K562 (cell line): Measurements from ENCODE around the gene EXOC4. TPM values are rescaled to one million over a fixed set of nuclear protein-coding genes. Genes with fewer than 3 reads are reported as not detected.
A peak's percentile ranks its signal among the peaks of the same experiment; 100 is the strongest.

Source experiments
- DPF2 ChIP-seq: fragments of 450-650 bp; IDR thresholded peaks from 2 replicates; pipeline ENCODE4 v1.6.1; 2016
- ETV6 ChIP-seq, 3 experiments: fragments of 150-350 bp in 1 of 3; sonication (generic) in 1 of 3; formaldehyde crosslinking in 1 of 3; IDR thresholded peaks; 2 replicates each; pipeline versions ENCODE4 v1.6.1 to v1.8.0; 2014 to 2022; ENCODE audit warnings: borderline replicate concordance in 2 of 3, low read depth in 2 of 3, antibody characterized with exemption in 1 of 3, low read length in 1 of 3, mild to moderate bottlenecking in 1 of 3, missing genetic modification reagents in 1 of 3
- HBP1 ChIP-seq: fragments of 450-650 bp; formaldehyde crosslinking; IDR thresholded peaks from 2 replicates; pipeline ENCODE4 v1.4.0; 2022; ENCODE audit warnings: missing genetic modification characterization
- HDGF ChIP-seq: fragments of 450-650 bp; IDR thresholded peaks from 2 replicates; pipeline ENCODE4 v1.6.1; 2016
- HMG20B ChIP-seq: fragments of 250-450 bp; sonication (Bioruptor Pico); IDR thresholded peaks from 2 replicates; pipeline ENCODE4 v1.5.0; 2021; ENCODE audit warnings: mild to moderate bottlenecking
- JUND ChIP-seq, 2 experiments: IDR thresholded peaks; 2 replicates in 1 of 2; 3 replicates in 1 of 2; pipeline ENCODE4 v1.6.1; 2011; ENCODE audit warnings: borderline replicate concordance in 2 of 2, low read depth in 2 of 2, low read length in 2 of 2, improper control_type of control experiment in 1 of 2, missing biosample characterization in 1 of 2, missing genetic modification characterization in 1 of 2, missing genetic modification reagents in 1 of 2
- OTX1 ChIP-seq: fragments of 450-650 bp; formaldehyde crosslinking; IDR thresholded peaks from 2 replicates; pipeline ENCODE4 v1.4.0; 2022; ENCODE audit warnings: mild to moderate bottlenecking
- RBM34 ChIP-seq: fragments of 200-400 bp; formaldehyde crosslinking; IDR thresholded peaks from 2 replicates; pipeline ENCODE4 v1.6.1; 2018; ENCODE audit warnings: low read length, borderline replicate concordance; ENCODE audit not compliant: insufficient read depth
- SMAD1 ChIP-seq: fragments of 150-350 bp; IDR thresholded peaks from 2 replicates; pipeline ENCODE4 v1.6.1; 2014; ENCODE audit warnings: low read length, low read depth; ENCODE audit not compliant: partially characterized antibody
- YY1 ChIP-seq, 3 experiments: IDR thresholded peaks; 2 replicates each; pipeline ENCODE4 v1.6.1; 2011; ENCODE audit warnings: low read length in 2 of 3, mild to moderate bottlenecking in 2 of 3, moderate library complexity in 2 of 3, borderline replicate concordance in 1 of 3, control low read depth in 1 of 3, low read depth in 1 of 3; ENCODE audit not compliant: insufficient read depth in 3 of 3, insufficient replicate concordance in 2 of 3, control insufficient read depth in 1 of 3, insufficient read length in 1 of 3; ENCODE audit errors: extremely low read depth in 1 of 3
- ZKSCAN3 ChIP-seq: fragments of 250-450 bp; sonication (Bioruptor Pico); IDR thresholded peaks from 2 replicates; pipeline ENCODE4 v1.4.0; 2020
- ZNF124 ChIP-seq: sonication (generic); formaldehyde crosslinking; IDR thresholded peaks from 2 replicates; pipeline ENCODE4 v1.8.1; 2022; ENCODE audit warnings: missing genetic modification reagents
- ZNF408 ChIP-seq: fragments of 250-450 bp; sonication (Bioruptor Pico); IDR thresholded peaks from 2 replicates; pipeline ENCODE4 v1.4.0; 2020; ENCODE audit warnings: low read depth, mild to moderate bottlenecking, moderate library complexity
- ZNF696 ChIP-seq: fragments of 250-450 bp; sonication (Bioruptor Pico); conservative IDR thresholded peaks from 2 replicates; pipeline ENCODE4 v1.4.0; 2020; ENCODE audit warnings: mild to moderate bottlenecking, moderate library complexity
- polyA plus RNA-seq, 8 experiments: library from polyadenylated mRNA; depleted of rRNA in 4 of 8; stranded (reverse) in 5 of 8; unstranded in 3 of 8; fragments of >200 nt; fragmentation: Nextera tagmentation in 2 of 8; fragmentation: Illumina TruSeq in 1 of 8; extraction: Ambion mirVana in 2 of 8; extraction: Trizol in 1 of 8; gene quantifications; 2 replicates each; pipeline versions ENCODE4 v1.2.1 to v1.2.3, GENCODE V29; 2011 to 2014; ENCODE audit warnings: inconsistent platforms in 1 of 8, missing spikeins in 1 of 8
- total RNA-seq, 7 experiments: library from RNA; depleted of rRNA in 6 of 7; stranded (reverse); fragments of >200 nt in 6 of 7; fragmentation: Illumina TruSeq in 2 of 7; extraction: Trizol in 2 of 7; gene quantifications; 2 replicates each; pipeline versions ENCODE4 v1.2.1 to v1.2.3, GENCODE V29; 2011 to 2021; ENCODE audit warnings: low replicate concordance in 1 of 7
- TF ChIP-seq, protein P1 (sequence below): sonication (generic); formaldehyde crosslinking; IDR thresholded peaks from 2 replicates; pipeline ENCODE4 v1.8.0; 2023; ENCODE audit warnings: mild to moderate bottlenecking, missing genetic modification reagents
- TF ChIP-seq, protein P2 (sequence below): fragments of 450-650 bp; IDR thresholded peaks from 2 replicates; pipeline ENCODE4 v1.6.1; 2018; ENCODE audit not compliant: partially characterized antibody

Gene EXOC4
- total and polyA plus RNA-seq, 9 of the 15 experiments (the other 6 are each of a cell fraction or from before 2014, with no cell fraction given), result 18.5 to 73.1 (median 46.6) TPM

- no peak for TF ChIP-seq ETV6 (IDR thresholded peaks at IDR 0.05; ENCODE audit: borderline replicate concordance in 1 of 2, low read depth in 2 of 2, low read length in 1 of 2)
- no peak for TF ChIP-seq ETV6 (CRISPR knock-in tag; IDR thresholded peaks at IDR 0.05; ENCODE audit: borderline replicate concordance)
- TF ChIP-seq RBM34, result no peak
- no peak for TF ChIP-seq ZNF124 (CRISPR knock-in tag)
- TF ChIP-seq ZKSCAN3 (CRISPR knock-in tag), result no peak
- TF ChIP-seq HMG20B (CRISPR knock-in tag), result no peak
- no peak for TF ChIP-seq JUND (IDR thresholded peaks at IDR 0.05; ENCODE audit: borderline replicate concordance, low read depth, low read length)
- TF ChIP-seq JUND (tag; IDR thresholded peaks at IDR 0.05; ENCODE audit: borderline replicate concordance, low read depth, low read length), result no peak
- no peak for TF ChIP-seq SMAD1
- TF ChIP-seq DPF2, result peak; percentile 60
- TF ChIP-seq HDGF, result 0 out of 2 replicates have a peak, but pooled peaks have one; percentile 55
- no peak for TF ChIP-seq ZNF696 (CRISPR knock-in tag)
- no peak for TF ChIP-seq YY1 (IDR thresholded peaks at IDR 0.05; ENCODE audit: borderline replicate concordance in 1 of 3, control insufficient read depth in 1 of 3, extremely low read depth in 1 of 3, insufficient read depth in 3 of 3, insufficient read length in 1 of 3, insufficient replicate concordance in 2 of 3, low read depth in 1 of 3, low read length in 2 of 3)
- peak; percentile 28; the same call in 1 of the 2 replicates for TF ChIP-seq OTX1
- TF ChIP-seq HBP1, result peak; percentile 61; the same call in 1 of the 2 replicates
- TF ChIP-seq, protein P1, sequence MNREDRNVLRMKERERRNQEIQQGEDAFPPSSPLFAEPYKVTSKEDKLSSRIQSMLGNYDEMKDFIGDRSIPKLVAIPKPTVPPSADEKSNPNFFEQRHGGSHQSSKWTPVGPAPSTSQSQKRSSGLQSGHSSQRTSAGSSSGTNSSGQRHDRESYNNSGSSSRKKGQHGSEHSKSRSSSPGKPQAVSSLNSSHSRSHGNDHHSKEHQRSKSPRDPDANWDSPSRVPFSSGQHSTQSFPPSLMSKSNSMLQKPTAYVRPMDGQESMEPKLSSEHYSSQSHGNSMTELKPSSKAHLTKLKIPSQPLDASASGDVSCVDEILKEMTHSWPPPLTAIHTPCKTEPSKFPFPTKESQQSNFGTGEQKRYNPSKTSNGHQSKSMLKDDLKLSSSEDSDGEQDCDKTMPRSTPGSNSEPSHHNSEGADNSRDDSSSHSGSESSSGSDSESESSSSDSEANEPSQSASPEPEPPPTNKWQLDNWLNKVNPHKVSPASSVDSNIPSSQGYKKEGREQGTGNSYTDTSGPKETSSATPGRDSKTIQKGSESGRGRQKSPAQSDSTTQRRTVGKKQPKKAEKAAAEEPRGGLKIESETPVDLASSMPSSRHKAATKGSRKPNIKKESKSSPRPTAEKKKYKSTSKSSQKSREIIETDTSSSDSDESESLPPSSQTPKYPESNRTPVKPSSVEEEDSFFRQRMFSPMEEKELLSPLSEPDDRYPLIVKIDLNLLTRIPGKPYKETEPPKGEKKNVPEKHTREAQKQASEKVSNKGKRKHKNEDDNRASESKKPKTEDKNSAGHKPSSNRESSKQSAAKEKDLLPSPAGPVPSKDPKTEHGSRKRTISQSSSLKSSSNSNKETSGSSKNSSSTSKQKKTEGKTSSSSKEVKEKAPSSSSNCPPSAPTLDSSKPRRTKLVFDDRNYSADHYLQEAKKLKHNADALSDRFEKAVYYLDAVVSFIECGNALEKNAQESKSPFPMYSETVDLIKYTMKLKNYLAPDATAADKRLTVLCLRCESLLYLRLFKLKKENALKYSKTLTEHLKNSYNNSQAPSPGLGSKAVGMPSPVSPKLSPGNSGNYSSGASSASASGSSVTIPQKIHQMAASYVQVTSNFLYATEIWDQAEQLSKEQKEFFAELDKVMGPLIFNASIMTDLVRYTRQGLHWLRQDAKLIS, result no peak
- no peak for TF ChIP-seq ZNF408 (CRISPR knock-in tag)
- TF ChIP-seq, protein P2, sequence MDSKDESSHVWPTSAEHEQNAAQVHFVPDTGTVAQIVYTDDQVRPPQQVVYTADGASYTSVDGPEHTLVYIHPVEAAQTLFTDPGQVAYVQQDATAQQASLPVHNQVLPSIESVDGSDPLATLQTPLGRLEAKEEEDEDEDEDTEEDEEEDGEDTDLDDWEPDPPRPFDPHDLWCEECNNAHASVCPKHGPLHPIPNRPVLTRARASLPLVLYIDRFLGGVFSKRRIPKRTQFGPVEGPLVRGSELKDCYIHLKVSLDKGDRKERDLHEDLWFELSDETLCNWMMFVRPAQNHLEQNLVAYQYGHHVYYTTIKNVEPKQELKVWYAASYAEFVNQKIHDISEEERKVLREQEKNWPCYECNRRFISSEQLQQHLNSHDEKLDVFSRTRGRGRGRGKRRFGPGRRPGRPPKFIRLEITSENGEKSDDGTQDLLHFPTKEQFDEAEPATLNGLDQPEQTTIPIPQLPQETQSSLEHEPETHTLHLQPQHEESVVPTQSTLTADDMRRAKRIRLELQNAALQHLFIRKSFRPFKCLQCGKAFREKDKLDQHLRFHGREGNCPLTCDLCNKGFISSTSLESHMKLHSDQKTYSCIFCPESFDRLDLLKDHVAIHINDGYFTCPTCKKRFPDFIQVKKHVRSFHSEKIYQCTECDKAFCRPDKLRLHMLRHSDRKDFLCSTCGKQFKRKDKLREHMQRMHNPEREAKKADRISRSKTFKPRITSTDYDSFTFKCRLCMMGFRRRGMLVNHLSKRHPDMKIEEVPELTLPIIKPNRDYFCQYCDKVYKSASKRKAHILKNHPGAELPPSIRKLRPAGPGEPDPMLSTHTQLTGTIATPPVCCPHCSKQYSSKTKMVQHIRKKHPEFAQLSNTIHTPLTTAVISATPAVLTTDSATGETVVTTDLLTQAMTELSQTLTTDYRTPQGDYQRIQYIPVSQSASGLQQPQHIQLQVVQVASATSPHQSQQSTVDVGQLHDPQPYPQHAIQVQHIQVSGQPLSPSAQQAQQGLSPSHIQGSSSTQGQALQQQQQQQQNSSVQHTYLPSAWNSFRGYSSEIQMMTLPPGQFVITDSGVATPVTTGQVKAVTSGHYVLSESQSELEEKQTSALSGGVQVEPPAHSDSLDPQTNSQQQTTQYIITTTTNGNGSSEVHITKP, result no peak
Observed at GRCh38 chr7:133583545-133584171, 330.8 kb downstream of the EXOC4 start (continued).
